GM06990 (cell line): ENCODE results near the gene HPN.

ENCODE experiments used
- DNase-seq: peaks from one replicate; pipeline ENCODE4 v3.0.0-alpha.2; 2011; ENCODE audit not compliant: insufficient read length; ENCODE audit errors: extremely low read depth
- H3K27me3 ChIP-seq: replicated peaks from 2 replicates; pipeline ENCODE4 v1.6.0; 2011; ENCODE audit warnings: low read length; ENCODE audit not compliant: control insufficient read depth, insufficient read depth
- H3K36me3 ChIP-seq: 2 replicates; pipeline ENCODE4 v1.5.1; 2011; ENCODE audit warnings: low read length; ENCODE audit not compliant: control insufficient read depth, insufficient read depth
- H3K4me3 ChIP-seq: replicated peaks from 2 replicates; pipeline ENCODE4 v1.5.1; 2011; ENCODE audit warnings: low read depth, mild to moderate bottlenecking, control low read depth, low read length
- TF ChIP-seq, protein P1 (sequence below): IDR thresholded peaks from 2 replicates; pipeline ENCODE4 v1.5.1; 2011; ENCODE audit warnings: low read length, control low read depth, mild to moderate bottlenecking, inconsistent platforms; ENCODE audit not compliant: insufficient read depth, poor library complexity, severe bottlenecking

The HPN gene

DNA sequence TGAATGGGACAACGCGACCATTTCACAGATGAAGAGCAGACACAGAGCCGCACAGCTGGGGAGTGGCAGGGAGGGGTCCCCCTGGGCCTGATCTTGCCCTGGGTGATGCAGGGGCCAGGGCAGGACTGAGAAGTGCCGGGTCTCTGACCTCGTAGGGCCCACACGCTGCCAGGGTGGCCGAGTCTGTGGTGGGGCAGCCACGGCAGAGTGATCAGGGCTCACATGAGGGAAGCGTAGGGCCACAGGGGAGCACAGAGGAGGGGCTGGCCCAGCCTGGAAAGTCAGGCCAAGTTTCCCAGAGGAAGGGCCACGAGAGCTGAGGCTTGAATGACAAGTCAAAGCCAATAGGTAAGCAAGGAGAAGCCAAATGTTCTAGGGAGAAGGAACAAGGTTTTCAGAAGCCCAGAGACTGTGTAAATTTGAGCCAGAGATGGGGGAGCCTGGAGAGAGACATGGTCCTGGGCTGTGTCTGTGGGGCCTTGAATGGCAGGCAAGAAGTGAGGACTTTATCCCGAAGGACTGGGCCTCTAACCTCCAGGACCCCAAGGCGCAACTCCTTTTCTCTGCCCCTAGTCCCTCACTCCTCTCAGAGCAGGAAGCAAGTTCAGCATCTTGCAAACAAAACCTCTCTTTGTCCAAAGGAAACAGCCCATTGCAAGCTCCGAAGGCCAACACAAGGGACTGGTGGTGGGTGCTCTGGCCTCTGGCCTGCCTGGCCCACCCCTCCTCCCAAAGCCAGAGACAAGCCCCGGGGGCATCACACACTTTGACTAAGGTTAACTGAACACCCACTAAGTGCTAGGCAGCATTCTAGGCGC lies 42.4 kb downstream of the HPN start:
- Histone ChIP-seq H3K27me3 (no peaks in the 10 kb centered on the region), H3K36me3 (no peaks in the 10 kb centered on the region), H3K4me3 (no peak overlapping the region)
- DNase-seq: no peak
- TF ChIP-seq, protein P1, sequence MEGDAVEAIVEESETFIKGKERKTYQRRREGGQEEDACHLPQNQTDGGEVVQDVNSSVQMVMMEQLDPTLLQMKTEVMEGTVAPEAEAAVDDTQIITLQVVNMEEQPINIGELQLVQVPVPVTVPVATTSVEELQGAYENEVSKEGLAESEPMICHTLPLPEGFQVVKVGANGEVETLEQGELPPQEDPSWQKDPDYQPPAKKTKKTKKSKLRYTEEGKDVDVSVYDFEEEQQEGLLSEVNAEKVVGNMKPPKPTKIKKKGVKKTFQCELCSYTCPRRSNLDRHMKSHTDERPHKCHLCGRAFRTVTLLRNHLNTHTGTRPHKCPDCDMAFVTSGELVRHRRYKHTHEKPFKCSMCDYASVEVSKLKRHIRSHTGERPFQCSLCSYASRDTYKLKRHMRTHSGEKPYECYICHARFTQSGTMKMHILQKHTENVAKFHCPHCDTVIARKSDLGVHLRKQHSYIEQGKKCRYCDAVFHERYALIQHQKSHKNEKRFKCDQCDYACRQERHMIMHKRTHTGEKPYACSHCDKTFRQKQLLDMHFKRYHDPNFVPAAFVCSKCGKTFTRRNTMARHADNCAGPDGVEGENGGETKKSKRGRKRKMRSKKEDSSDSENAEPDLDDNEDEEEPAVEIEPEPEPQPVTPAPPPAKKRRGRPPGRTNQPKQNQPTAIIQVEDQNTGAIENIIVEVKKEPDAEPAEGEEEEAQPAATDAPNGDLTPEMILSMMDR: no peak

DNA sequence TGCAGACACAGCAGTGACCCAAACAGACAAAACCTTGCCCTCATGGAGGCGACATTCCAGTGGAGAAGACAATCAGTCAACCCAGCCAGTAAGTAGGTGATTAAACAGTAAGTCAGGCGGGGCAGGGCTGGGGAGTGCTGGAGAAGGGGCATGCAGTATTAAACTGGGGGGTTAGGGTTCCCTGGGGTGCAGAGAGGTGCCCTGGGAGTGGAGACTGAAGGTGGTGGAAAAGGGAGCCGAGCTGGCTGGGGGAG lies 42.9 kb downstream of the HPN start:
- Histone ChIP-seq H3K36me3 (no peaks in the 10 kb centered on the region), H3K4me3 (no peak overlapping the region), H3K27me3 (no peaks in the 10 kb centered on the region)
- no peak for DNase-seq
- TF ChIP-seq, protein P1: no peak

DNA sequence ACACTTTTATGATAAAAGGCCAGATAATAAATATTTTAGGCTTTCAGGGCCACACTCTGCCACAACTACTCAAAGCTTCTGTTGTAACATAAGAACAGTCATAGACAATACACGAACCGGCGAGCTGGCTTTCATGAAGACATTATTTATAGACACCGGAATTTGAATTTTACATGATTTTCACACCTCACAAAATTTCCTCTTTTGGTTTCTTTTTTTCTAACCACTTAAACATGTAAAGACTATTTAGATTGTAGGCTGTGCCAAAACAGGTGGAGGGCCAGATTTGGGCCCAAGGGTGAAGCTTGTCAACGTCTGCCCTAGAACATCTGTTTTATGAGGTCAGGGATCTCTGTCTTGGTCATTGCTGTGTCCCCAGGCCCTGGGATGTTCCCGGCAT lies 44.4 kb downstream of the HPN start:
- Histone ChIP-seq H3K27me3 (no peaks in the 10 kb centered on the region), H3K36me3 (no peaks in the 10 kb centered on the region), H3K4me3 (no peak overlapping the region)
- peak; percentile 56 for DNase-seq
- TF ChIP-seq, protein P1: no peak

DNA sequence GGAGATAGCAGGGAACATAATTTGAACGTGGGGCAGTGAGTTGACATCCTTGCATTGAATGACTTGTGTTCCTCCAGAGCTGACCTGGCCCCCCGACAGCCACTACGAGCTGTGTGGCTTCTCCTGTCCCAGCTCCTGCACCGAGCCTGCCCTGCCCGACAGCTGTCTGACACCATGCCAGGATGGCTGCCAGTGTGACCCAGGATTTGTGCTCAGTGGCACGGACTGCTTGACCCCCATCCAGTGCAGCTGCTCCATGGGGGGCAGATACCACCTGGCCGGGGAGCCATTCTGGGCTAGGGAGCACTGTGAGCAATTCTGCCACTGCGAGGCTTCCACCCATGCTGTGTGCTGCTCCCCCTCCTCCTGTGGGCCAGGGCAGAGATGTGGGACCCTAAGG lies 44.9 kb downstream of the HPN start:
- Histone ChIP-seq H3K36me3 (no peaks in the 10 kb centered on the region), H3K4me3 (no peak overlapping the region), H3K27me3 (no peaks in the 10 kb centered on the region)
- TF ChIP-seq, protein P1: no peak
- DNase-seq: no peak

DNA sequence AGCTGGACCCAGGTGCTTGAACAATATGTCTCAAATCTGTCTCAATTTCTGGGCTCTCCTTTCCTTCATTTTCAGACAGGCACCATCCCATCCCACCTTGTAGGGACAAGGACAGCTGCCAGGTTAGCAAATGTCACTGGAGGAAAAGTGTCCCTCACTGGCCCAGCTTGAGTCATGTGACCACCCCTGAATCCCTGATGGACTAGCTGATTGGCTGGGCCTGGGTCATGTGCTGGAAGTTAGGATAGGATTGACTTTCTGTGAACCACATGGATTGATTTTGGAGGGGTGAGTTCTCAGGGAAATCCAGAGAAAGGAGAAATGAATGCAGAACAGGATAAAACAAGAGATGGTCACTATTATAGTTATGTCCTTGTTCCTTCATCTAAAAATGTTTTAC lies 45.9 kb downstream of the HPN start:
- no peaks in the 10 kb centered on the region for H3K36me3 ChIP-seq
- TF ChIP-seq, protein P1: no peak
- H3K27me3 ChIP-seq: no peaks in the 10 kb centered on the region
- H3K4me3 ChIP-seq: no peak overlapping the region
- no peak for DNase-seq
